Heart left ventricle (tissue), 16 donors: ENCODE measurements around the gene PPP1R15A. TPM values are rescaled to one million over a fixed set of nuclear protein-coding genes. Genes with fewer than 3 reads are reported as not detected.

ENCODE experiments used
- ATAC-seq, 4 donors: fragments of 200-7000 bp; cut with Tn5 transposase; one replicate each; pipeline ENCODE4 v1.9.1; 2020 to 2022; ENCODE audit warnings: moderate library complexity in 4 of 4, mild to moderate bottlenecking in 3 of 4, moderate number of reproducible peaks in 1 of 4
- DNase-seq, 5 donors: peaks; one replicate each; pipeline ENCODE4 v3.0.0-alpha.2; 2020
- H3K27ac ChIP-seq, 12 donors: fragments of 200-600 bp; sonication (generic) in 4 of 12; one replicate each; pipeline versions ENCODE4 v1.5.0 to v1.8.0; 2016 to 2022; ENCODE audit warnings: mild to moderate bottlenecking in 2 of 12
- H3K27me3 ChIP-seq, 9 donors: fragments of 200-600 bp; sonication (generic) in 2 of 9; one replicate each; pipeline versions ENCODE4 v1.5.1 to v1.8.0; 2016 to 2022; ENCODE audit warnings: mild to moderate bottlenecking in 3 of 9
- H3K36me3 ChIP-seq, 9 donors: fragments of 200-600 bp; sonication (generic) in 2 of 9; one replicate each; pipeline versions ENCODE4 v1.5.0 to v1.8.0; 2018 to 2022; ENCODE audit warnings: mild to moderate bottlenecking in 2 of 9
- H3K4me1 ChIP-seq, 12 donors: fragments of 200-600 bp; sonication (generic) in 4 of 12; one replicate each; pipeline versions ENCODE4 v1.5.0 to v1.8.0; 2016 to 2022; ENCODE audit warnings: mild to moderate bottlenecking in 3 of 12
- H3K4me3 ChIP-seq, 12 donors: fragments of 200-600 bp; sonication (generic) in 4 of 12; one replicate each; pipeline versions ENCODE4 v1.5.0 to v1.8.0; 2017 to 2022; ENCODE audit warnings: mild to moderate bottlenecking in 9 of 12, moderate library complexity in 4 of 12
- H3K9me3 ChIP-seq, 12 donors: fragments of 200-600 bp; sonication (generic) in 4 of 12; one replicate each; pipeline versions ENCODE4 v1.5.0 to v1.8.0; 2016 to 2022; ENCODE audit warnings: mild to moderate bottlenecking in 1 of 12
- POLR2A ChIP-seq, 2 donors: fragments of 450-650 bp; IDR thresholded peaks; one replicate each; pipeline ENCODE4 v1.6.1; 2017; ENCODE audit warnings: antibody characterized with exemption in 2 of 2, mild to moderate bottlenecking in 2 of 2, moderate library complexity in 2 of 2
- WGBS, 4 donors: extraction: QIAGEN DNeasy Blood & Tissue Kit in 2 of 4; methylation state at CpG; one replicate each; pipeline versions ENCODE4 v1.1.5 to v1.1.7; 2013 to 2018; 5-methylcytosine and 5-hydroxymethylcytosine counted together
- intact Hi-C, 10 donors: fragments of 100-400 bp; cut with DNase I; formaldehyde crosslinking; loops; one replicate each; pipeline versions ENCODE4 v1.11.1 to v1.14.2; 2022
- polyA plus RNA-seq, 2 donors: library from polyadenylated mRNA; stranded (reverse); fragments of 200-250 nt; gene quantifications; one replicate each; pipeline ENCODE4 v1.2.3, GENCODE V29; 2013
- total RNA-seq, 9 donors: library from RNA; depleted of rRNA in 2 of 9; stranded (reverse); fragments of >200 nt in 2 of 9; fragmentation: NEBNext Ultra II Directional in 3 of 9; extraction: Animal tissue kit (Norgen Biotek cat#: 25700) in 3 of 9; gene quantifications; one replicate each; pipeline versions ENCODE4 v1.1.0 to v1.2.4, GENCODE V29; 2016 to 2023
- TF ChIP-seq, protein P1 (sequence below), 12 donors: fragments of 200-600 bp; sonication (generic) in 4 of 12; IDR thresholded peaks; one replicate each; pipeline versions ENCODE4 v1.5.0 to v1.8.0; 2018 to 2022; ENCODE audit warnings: antibody characterized with exemption in 12 of 12, mild to moderate bottlenecking in 5 of 12
- donor health status: ischemic (EF 13 %, LVEDD 7.1; RV severe dilation, severe dysfunction).
- donor health status: healthy with polysubstance abuse.
- donor health status: DM: no; HTN: yes; CAD: no.
- donor health status: DM: no; HTN: no; CAD: no.
- donor health status: ischemic (EF 25% LVEDD 6.9; RV normal size, moderate dysfunction).
- donor health status: ischemic (EF 25% LVEDD 5.7; RV mildly dilated, moderate dysfunction).
- donor health status: healthy.
- donor health status: DM: yes; HTN: yes; CAD: no.
- donor health status: ischemic (EF 35%, LVEDD 5.7; RV mildly dilated, moderate dysfunction).
- donor health status: nonischemic (EF 11% LVEDD 7.7; RV severe dilation, severe dysfunction).
- donor health status: DM: yes; HTN: yes; CAD: no.
- donor health status: PGD.
- donor health status: ischemic (EF 29% LVEDD 5.4; RV normal size, mild dysfunction).
- donor health status: nonischemic (EF 23%, LVEDD 6.1; RV moderate dilation, normal function).

Gene PPP1R15A
- total and polyA plus RNA-seq, 11 donors: 51.7 to 181 (median 68.2) TPM

DNA sequence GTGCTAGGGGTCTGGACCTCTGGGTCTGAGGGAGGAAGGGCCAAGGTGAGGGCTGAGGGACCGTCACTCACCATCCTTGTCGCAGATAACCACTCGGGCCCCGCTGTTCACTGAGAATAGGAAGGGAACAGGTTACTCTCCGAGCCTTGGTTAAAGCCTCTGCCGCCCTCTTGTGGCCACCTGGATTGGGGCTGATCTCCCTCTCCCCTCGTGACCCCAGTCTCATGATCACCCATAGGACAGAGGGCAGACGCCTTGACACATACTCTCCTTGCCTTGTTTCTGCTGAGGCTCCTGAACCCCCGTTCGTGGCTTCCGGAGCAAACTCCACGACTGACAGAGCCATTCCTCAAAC lies 36.5 kb upstream of the PPP1R15A start:
- intact Hi-C loops: loop anchor here in 9 of 10 donors (1.0 to 10.0 kb wide), 6 partner anchors 40 to 191 kb away; partner anchors contain the start of genes CA11 (in 6 of the 9) and NTN5 (in 4 of the 9)
- H3K27me3 ChIP-seq: peaks cover 0 to 4% (median 0%) of the 10 kb centered on the region in 9 donors
- peaks cover 0 to 14% (median 5%) of the 10 kb centered on the region in 9 donors for H3K36me3 ChIP-seq
- peak overlapping the region in 7 of 12 donors; percentile 52 to 86 (median 69) for H3K27ac ChIP-seq
- WGBS, 4 donors: 0 to 9% (median 4%) methylated on average over 10 to 12 of the region's 12 CpGs
- peaks cover 0 to 19% (median 10%) of the 10 kb centered on the region in 12 donors for H3K4me1 ChIP-seq
- DNase-seq (peak; percentile 88 to 95 (median 91)), ATAC-seq (peak; percentile 84 to 95 (median 94))
- peak overlapping the region in 11 of 12 donors; percentile 2 to 57 (median 47) for H3K4me3 ChIP-seq
- no peaks in the 10 kb centered on the region for H3K9me3 ChIP-seq
- TF ChIP-seq POLR2A (IDR thresholded peaks at IDR 0.05): no peak
- TF ChIP-seq, protein P1, sequence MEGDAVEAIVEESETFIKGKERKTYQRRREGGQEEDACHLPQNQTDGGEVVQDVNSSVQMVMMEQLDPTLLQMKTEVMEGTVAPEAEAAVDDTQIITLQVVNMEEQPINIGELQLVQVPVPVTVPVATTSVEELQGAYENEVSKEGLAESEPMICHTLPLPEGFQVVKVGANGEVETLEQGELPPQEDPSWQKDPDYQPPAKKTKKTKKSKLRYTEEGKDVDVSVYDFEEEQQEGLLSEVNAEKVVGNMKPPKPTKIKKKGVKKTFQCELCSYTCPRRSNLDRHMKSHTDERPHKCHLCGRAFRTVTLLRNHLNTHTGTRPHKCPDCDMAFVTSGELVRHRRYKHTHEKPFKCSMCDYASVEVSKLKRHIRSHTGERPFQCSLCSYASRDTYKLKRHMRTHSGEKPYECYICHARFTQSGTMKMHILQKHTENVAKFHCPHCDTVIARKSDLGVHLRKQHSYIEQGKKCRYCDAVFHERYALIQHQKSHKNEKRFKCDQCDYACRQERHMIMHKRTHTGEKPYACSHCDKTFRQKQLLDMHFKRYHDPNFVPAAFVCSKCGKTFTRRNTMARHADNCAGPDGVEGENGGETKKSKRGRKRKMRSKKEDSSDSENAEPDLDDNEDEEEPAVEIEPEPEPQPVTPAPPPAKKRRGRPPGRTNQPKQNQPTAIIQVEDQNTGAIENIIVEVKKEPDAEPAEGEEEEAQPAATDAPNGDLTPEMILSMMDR (IDR thresholded peaks at IDR 0.05): peak; percentile 76 to 94 (median 88)

DNA sequence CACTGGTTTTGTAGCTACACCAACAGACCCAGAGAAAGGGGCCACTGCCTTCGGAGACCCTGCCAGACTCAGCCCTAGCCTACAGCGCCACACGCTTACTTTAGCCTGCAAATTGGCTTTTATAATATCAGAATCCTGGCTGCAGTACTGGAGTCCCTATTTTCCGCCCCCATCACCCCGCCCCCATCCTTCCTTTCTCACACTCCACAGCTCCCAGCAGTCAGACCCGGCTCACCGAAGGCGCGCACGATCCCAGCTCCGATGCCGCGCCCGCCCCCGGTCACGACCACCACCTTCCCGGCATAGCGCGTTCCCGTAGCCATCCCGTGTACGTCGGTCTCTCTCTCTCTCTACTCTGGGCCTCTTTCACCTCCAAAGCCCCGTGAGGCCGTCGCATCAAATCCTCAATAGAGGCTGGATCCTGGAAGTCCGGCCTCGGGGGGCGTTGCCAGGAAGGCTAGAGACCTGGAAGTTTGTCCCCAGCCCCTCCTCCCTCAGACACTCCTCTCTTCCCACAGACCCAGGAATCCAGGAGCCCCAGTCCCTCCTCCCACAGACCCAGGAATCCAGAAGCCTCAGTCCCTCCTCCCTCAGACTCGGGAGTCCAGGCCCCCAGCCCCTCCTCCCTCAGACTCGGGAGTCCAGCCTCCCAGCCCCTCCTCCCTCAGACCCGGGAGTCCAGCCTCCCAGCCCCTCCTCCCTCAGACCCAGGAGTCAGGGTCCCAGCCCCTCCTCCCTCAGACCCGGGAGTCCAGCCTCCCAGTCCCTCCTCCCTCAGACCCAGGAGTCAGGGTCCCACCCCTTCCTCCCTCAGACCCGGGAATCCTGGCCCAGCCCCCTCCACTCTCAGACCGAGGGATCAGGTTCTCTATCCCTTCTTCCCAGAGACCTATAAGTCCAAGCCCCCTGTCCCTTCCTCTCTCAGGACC lies 35.9 kb upstream of the PPP1R15A start, which contains the start of gene HSD17B14:
Gene HSD17B14, minus strand, starts transcription at position 403 of the 929 bp plus-strand sequence. Its CDS starts 80 bp downstream, at position 323.
- H3K27ac ChIP-seq: peak within 1 kb of the TSS in 9 of 12 donors; percentile 26 to 86 (median 67)
- H3K36me3 ChIP-seq: peaks cover 0 to 8% (median 3%) of the 10 kb centered on the region in 9 donors
- ATAC-seq (peak; percentile 18 to 34 (median 31)), DNase-seq (no peak)
- intact Hi-C loops: loop anchor here in 8 of 10 donors (1.0 to 10.0 kb wide), 6 partner anchors 41 to 192 kb away; partner anchors contain the start of genes CA11 (in 6 of the 8) and NTN5 (in 4 of the 8)
- TF ChIP-seq, protein P1 (IDR thresholded peaks at IDR 0.05): peak in 6 of 12 donors; percentile 5 to 34 (median 28)
- no peak for TF ChIP-seq POLR2A (IDR thresholded peaks at IDR 0.05)
- 8 to 13% (median 10%) methylated on average over 35 of the region's 35 CpGs for WGBS, 4 donors
- no peaks in the 10 kb centered on the region for H3K9me3 ChIP-seq
- H3K4me3 ChIP-seq: peak within 1 kb of the TSS in 11 of 12 donors; percentile 16 to 57 (median 47)
- peaks cover 0 to 19% (median 10%) of the 10 kb centered on the region in 12 donors for H3K4me1 ChIP-seq
- peaks cover 0 to 4% (median 0%) of the 10 kb centered on the region in 9 donors for H3K27me3 ChIP-seq

DNA sequence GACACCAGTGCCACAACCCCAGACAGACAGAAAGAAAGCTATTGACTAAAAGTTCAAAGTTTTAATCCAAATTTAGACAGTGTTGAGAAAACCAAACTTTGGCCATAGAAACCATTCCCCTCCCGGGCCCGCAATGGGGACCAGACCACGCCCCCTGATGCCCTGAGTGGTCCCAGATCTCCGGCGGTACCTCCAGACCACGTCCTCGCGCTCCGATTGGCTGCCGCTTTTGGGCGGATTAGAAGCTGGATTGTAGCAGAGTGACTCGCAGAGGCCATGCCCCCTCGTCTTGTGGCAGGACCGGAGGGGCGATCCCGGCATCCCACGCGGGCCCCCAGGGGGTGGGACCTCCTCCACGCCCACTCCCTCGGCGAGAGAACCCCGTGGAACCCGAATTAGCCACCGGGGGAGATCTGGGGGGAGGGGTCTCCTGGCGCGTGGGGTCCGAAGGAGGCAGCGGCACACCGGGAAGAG lies 35.1 kb upstream of the PPP1R15A start:
- Histone ChIP-seq H3K27me3 (peaks cover 0 to 4% (median 0%) of the 10 kb centered on the region in 9 donors), H3K9me3 (no peaks in the 10 kb centered on the region), H3K4me1 (peaks cover 0 to 19% (median 10%) of the 10 kb centered on the region in 12 donors), H3K36me3 (peaks cover 0 to 6% (median 0%) of the 10 kb centered on the region in 9 donors), H3K27ac (peak overlapping the region in 8 of 12 donors; percentile 26 to 86 (median 68)), H3K4me3 (peak overlapping the region in 11 of 12 donors; percentile 16 to 57 (median 47))
- ATAC-seq: peak; percentile 63 to 89 (median 82)
- intact Hi-C loops: loop anchor here in 7 of 10 donors (2.0 to 10.0 kb wide), 5 partner anchors 42 to 192 kb away; partner anchors contain the start of genes CA11 (in 6 of the 7) and NTN5 (in 4 of the 7)
- DNase-seq: peak; percentile 85 to 89 (median 86)
- no peak for TF ChIP-seq POLR2A (IDR thresholded peaks at IDR 0.05)
- TF ChIP-seq, protein P1 (IDR thresholded peaks at IDR 0.05): no peak
- WGBS, 4 donors: 5 to 20% (median 11%) methylated on average over 10 to 29 of the region's 29 CpGs
